Measurements from ENCODE around the gene SEMA3D. TPM values are rescaled to one million over a fixed set of nuclear protein-coding genes. Genes with fewer than 3 reads are reported as not detected.

The SEMA3D gene
- total RNA-seq, 1 donor from 2014 or later = 43.1 TPM

DNA sequence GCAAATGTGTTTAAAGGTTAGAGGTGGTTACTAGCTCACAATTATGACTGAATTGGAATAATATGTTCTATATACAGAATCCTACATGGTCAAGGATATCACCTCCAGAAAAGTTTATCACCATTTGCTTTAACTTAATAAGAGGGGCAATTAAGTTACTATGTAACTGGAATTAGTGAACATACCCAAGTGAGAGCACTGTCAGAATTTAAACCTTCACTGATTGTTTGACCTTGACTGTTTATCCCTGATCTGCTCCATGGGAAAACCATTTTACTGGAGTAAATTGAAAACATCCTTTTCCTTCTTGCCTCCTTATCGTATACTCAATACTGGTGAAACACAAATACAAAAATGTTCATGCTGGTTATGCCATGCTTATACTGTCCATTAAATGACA lies 107.4 kb downstream of the SEMA3D start:
- no peak for DNase-seq (ENCODE audit: low spot score)

DNA sequence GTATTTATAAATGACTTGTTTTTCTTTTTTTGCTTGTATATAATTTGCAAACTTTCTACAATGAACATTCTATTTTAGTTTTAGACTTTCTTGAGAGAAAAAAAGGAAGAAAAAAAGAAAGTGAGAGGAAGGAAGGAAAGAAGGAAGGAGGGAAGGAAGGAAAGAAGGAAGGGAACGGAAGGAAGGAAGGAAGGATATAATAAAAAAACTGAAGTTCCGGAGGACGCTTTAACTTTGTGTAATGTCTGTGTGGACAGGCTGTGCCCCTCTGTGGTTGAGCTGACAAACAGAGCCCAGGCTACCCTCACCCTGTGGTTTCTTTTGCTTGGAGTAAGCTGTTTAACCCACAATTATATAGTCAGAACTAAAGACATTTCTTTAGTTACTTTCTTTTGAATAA lies 108.7 kb downstream of the SEMA3D start:
- DNase-seq (ENCODE audit: low spot score) = no peak

DNA sequence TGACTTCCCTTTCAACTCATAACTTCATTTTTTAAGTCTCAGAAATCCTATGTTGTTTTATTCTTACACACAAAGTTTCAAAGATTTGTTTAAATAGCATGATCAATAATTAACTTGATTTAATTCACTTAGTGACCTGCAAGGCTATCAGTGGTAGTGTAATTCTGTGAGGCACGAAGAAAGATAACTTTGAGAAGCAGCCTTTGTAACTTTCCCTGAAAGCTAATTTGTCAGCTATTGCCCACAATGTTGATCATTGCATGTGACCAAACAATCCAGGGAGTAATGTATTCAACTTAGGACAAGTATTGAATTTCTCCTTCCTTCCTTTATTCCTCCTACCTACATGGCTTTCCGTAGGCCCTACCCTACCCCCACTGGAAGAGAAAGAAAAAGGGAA lies 111.0 kb downstream of the SEMA3D start:
- no peak for DNase-seq (ENCODE audit: low spot score)

DNA sequence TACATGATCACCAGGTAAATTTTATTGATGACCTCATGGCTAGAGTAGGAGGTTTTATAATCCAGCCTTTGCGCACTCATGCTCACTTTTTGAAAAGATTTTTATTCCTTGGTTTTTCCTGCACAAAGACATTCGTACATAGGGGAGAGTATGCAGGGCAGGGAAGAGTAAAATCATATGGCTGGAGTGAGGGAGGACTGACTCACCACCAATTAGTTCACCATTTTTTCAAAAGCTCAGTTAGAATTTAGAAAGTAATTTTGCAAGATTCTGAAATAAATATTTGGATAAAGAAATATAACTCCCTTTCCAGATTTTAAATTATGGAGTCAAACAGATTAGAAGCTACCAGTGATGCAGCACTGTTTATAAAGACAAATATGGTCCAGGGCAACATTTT lies 111.9 kb downstream of the SEMA3D start:
- no peak for DNase-seq (ENCODE audit: low spot score)

DNA sequence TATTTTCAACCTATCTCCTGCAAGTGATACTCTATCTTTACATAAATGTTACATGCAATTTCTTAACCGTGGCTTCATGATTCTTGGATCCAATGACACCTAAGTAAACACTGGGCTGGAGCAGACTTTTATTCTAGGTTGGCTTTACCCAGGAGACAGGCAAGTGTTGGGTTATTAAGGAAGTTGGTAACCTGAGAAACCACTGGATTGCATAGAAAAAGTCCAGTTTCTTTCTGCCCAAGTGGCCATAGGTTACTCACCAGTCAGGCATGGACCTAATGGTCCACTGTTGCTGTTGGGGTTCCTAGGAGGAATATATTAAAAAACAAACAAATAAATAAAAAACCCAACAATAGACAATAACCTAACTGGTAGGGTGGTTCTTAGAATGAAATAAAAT lies 112.8 kb downstream of the SEMA3D start:
- DNase-seq (ENCODE audit: low spot score) = no peak

DNA sequence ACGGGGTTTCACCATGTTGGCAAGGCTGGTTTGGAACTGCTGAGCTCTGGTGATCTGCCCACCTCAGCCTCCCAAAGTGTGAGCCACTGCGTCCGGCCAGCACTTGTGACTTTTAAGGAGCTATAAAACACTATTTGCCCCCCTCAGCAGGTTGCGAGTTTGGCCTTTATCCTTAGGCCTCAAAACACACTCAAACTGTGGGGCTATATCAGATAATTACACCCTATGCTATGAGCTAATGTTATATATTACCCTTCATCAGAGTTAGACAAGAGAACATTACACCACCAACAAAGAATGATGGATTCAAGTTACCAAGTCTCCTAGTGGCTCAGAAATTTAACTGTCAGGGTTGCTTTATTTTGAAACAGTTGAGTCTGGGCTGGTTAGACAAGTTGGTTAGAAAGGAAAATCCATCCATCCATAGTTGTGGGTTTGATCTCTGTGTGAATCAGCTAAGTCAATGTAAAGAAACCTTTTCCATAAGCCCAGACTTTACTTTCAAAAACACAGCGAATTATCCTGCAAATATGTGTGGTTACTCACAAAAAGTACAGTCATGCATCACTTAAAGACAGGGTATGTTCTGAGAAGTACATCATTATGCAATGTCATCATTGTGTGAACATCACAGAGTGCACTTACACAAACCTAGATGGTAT lies 115.8 kb downstream of the SEMA3D start:
- no peak for DNase-seq (ENCODE audit: low spot score)

DNA sequence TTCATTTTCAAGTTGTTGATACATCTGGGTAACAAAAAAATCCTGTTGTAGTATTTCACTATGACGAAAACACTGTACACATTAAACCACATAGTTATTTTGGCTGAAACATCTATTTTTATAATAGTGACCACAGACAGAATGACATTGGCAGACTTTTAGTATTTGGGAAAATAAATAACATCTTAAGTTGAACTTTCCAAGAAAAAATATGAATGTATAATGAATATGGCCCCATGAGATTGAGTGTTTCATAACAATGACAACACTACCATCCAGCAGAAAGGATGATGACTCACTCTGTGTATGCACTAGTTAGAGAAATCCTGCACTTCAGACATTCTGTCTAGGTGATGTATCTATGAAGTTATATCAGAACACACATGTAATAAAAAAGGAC lies 118.1 kb downstream of the SEMA3D start:
- no peak for DNase-seq (ENCODE audit: low spot score)

DNA sequence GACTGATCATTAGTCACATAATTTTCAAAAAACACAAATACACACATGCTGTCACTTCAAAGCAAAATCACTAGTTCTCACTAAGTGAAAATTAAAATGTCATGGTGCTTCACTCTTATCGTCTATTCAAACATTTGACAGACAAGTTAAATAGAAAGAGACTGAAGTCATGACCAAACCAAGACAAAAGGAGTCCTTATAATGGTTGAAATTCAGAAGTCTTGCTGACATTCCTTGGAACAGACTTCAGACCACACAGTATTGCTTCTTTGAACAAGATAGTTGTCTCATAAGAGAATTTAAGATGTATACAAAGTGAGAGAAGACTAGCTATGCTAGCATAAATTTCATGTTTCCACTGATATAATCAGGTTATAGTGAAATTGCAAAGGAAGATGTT lies 119.5 kb downstream of the SEMA3D start:
- DNase-seq (ENCODE audit: low spot score) = no peak

DNA sequence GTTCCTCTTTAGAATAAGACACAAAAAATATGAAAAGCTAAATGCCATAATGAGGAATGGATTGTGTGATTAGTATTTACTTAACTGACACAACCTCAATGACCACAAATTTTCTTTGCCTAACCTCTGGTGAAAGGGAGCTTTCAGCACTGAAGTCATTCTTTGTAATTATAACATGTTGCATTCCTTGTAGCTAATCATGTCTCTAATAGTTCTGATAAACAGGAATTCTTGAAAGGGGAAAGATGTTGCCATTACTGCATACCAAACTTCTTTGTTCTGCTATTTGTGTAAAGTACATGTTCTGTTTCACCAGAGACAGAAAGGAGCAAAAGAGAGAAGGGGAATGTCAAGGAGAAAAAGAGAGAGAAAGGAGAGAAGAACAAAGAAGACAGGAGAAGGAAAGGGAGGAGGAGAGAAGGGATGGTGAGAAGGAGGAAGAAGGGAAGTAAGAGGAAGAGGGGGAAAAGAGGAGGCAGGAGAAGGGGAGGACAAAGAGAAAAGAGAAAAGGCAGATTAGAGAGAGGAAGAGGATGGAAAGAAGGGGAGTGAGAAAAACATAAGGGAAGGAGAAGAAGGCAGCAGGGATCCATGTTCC lies 120.9 kb downstream of the SEMA3D start:
- DNase-seq (ENCODE audit: low spot score) = no peak

DNA sequence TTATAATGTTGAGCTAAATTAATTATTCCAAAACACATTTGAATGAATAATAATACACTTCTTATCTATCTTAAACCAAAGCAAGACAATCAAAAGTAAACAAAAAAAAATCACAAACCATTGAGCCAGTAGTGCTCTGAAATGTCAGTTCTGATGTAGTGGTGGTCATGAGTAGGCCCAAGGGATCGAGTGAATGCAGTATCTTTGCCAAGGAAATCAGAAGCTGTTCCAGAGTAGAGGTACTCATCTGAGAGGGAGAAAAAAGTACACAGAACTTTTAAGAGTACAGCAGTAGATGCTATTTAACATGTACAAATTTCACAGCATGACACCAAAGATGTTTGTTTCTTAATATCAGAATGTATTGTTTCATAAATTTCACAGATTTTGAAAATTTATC lies 121.5 kb downstream of the SEMA3D start:
- peak; percentile 19 for DNase-seq (ENCODE audit: low spot score)

DNA sequence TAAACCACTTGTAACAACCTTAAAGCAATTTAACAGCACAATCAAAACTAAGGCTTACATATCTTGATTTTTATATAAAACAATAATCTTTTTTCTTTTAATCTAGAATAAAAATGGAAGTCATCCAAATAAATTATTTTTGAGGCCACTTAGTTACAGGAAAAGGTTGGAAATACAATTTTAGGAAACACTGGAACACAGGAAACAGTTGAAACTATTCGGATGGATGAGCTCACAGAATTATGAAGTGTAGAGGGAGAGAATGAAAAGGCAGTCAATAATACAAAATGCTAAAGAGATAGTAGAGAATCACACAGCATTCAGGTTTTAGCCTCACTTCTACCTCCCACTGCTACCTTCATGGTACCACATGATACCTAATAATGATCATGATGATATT lies 124.2 kb downstream of the SEMA3D start:
- DNase-seq (ENCODE audit: low spot score) = no peak

DNA sequence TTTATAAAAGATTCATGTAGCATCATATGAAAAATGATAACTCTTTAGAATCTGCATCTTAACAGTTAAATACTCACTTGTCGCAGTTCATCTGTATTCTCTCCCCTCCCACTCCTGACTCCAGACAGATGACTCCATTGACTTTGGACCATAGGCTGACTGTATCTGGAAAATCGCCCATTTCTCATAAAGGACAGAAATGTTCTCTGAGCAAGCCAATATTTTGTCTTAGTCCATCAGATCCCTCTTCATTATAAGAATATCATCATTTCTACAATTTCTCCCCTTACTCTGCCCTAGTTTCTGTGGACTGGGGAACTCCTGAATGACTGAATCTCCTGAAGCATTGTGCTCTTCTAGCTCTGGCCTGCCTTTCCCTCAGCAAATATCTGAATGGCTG lies 125.4 kb downstream of the SEMA3D start:
- DNase-seq (ENCODE audit: low spot score) = no peak

DNA sequence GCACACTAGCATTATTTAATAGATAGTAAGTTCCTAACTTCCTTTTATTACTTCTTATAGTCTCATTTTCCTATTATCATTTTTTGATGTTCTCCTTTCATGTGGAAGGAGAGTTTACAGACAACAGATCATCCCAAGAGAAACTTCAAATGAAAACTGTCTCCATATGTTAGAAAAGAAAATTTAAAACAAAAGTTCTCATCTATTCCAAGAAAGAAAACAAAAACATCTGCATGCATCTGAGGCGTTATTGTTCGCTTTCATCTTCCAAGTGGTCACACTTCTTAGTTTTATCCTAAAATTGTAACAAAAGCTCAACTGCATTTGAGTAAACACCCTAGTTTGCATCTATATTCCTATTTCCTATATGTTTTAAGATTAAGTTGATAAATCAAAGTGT lies 126.2 kb downstream of the SEMA3D start:
- no peak for DNase-seq (ENCODE audit: low spot score)

DNA sequence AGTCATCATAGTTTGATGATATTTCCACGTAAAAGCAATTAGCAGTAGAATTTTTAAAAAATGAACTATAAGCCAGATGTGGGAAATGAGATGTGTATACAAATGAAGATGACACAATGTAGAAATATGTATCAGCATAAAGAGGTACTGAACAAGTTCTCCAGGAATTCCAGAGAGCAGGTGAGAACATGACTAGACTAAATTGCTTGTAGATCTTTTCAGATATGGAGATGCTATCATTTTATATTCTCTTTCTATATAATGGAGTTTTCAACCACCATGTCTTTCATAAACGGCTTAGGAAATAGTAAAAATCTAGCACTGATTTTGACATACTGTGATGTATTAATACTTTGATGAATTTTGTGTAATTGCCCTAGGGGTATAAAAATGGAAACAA lies 130.9 kb downstream of the SEMA3D start:
- peak; percentile 40 for DNase-seq (ENCODE audit: low spot score)

DNA sequence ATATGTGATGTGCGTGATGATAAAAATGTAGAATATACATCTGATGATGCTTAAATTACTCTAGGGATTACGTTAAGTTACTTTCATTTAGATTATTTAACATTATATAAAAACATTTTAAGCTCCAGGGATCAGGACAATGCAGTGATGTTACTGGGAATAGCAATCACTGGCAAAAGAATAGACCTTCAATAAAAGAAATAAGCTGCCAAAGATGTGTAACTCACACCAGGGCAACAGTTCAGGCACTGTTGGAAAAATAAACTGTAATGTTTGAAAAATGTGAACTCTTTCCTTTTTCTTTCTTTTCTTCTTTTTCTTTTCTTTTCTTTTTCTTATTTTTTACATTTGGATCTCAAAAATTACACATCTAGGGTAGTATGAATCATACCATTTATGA lies 131.7 kb downstream of the SEMA3D start:
- no peak for DNase-seq (ENCODE audit: low spot score)

DNA sequence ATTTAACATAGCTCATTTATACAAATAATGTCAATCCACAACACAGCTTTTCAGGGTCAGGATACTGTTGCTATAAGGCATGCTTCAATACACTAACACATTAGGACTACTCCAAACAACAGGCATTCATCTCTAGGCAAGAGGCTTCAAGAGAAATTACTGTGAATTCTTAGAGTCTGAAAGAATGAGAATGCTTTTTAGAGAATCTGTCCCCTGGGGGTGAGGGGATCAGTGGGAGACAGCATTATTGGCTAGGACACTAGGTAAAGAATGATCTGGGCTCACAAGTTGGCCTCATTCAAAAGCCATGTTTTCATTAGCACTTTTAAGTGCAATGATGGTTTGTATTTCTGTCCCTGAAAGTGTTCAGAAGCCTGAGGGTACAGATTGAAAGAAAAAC lies 132.6 kb downstream of the SEMA3D start:
- DNase-seq (ENCODE audit: low spot score) = no peak

DNA sequence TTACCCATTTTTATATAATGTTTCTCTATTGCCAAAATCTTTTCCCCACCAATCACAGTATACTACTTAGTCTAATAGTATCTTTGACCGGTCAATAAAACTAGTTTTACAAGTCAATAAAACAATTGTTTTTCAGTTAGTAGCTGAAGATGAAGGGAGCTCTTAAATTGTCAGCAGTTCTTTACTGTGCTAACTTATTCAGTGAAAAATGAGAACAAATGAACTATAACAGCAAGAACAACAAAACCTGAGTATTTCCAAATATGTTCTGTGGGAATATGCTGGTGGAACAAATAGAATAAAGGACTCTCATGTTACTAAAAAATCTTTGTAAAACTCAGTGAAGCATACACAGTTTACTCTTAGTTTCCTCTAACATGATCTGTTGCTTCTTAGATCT lies 134.0 kb downstream of the SEMA3D start:
- DNase-seq (ENCODE audit: low spot score) = no peak

DNA sequence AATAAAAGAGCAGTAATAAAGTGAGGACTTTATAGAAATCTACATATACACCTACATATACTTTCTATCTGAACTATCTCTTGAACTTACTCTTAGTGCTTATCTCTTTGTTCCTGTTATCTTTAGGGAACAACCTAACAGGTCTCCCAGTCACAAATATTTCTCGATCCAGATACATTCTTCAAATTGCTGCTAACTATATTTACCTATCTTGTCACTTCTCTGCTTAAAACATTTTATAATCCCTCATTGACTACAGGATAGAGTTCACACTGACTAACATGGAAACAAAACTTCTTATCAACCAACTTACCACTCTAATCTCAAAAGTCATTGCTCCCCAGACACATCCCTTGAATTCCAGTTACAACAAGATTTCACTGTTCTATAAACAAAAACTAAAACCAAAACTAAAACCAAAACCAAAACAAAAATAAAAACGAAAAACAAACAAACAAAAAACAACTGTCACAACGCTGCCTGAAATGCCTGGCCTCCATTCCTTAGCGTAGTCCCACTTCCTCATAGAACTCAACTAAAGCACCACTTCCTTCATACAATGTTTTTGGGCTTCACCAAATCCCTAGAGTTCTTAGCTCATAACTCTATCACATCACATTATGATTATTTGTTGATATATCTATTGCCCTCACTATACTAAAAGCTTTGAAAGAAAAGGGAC lies 134.7 kb downstream of the SEMA3D start:
- no peak for DNase-seq (ENCODE audit: low spot score)

DNA sequence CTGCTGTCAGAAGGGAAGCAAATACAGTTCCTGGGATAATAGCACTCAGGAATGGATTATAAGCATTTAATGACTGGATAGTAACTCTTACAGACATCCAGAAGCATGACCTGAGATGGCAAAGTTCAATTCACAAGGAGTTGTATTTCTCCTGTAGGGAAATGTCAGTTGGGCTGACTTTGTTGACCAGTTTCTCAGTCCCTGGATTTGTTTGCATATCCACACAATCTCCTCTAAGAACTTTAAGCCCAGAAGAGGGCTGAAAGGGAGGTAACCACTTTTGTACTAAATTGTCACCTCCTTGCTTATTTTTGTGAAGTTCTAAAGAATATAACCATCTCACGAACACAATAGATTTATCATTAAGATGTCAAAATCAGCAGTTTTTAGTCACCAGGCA lies 140.3 kb downstream of the SEMA3D start:
- no peak for DNase-seq (ENCODE audit: low spot score)

DNA sequence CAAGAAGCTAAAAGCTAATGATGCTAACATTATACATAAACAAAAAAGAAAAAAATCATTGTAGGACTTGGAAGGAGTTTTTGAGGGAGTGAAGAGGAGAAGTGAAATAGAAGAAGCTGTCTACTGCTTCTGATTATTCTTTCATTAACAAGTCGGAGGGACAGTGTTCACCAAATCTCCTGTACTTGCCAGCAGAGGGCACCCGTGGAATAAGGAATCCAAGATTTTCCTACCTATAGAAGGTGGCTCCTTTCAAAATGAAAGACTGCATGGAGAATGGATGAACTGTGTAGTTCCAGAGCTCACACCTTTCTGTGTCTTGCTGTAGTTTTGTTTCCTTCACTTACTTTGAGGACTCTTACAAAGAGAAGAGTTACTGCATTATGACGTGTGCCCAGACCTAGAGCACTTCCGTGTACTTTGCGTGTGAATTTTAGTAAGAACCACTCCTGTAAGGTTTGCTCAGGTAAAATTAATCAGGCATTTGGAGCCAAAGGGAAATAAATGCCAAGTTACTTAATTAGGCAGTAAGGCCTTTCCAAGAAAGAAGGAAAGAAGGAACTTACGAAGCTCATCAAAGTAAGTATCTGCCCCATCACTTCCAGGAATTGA lies 145.1 kb downstream of the SEMA3D start:
- peak; percentile 68 for DNase-seq (ENCODE audit: low spot score)

DNA sequence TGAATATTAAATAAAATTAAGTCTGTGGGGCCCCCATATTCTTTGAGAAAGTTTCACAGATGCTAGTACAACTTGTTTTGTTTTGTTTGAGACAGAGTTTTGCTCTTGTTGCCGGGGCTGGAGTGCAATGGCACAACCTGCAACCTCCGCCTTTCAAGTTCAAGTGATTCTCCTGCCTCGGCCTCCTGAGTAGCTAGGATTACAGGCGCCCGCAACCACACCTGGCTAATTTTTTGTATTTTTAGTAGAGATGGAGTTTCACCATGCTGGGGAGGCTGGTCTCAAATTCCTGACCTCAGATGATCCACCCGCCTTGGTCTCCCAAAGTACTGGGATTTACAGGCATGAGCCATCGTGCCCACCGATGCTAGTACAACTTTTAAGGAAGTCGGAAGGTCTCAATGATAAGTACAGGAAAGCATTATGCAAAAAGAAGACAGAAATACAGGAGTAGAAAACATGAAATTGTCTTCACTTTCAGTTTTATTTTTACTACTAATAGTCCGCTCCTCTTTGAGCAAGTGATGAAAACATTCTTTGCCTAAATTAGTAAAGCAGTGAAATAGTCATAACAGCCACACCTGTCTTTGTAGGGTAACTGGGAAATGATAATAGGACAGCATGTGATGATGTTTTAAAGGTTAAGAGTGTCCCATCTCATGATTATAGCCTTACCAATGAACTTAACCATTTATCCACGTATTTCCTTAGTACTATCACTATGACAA lies 147.5 kb downstream of the SEMA3D start:
- DNase-seq (ENCODE audit: low spot score) = no peak

DNA sequence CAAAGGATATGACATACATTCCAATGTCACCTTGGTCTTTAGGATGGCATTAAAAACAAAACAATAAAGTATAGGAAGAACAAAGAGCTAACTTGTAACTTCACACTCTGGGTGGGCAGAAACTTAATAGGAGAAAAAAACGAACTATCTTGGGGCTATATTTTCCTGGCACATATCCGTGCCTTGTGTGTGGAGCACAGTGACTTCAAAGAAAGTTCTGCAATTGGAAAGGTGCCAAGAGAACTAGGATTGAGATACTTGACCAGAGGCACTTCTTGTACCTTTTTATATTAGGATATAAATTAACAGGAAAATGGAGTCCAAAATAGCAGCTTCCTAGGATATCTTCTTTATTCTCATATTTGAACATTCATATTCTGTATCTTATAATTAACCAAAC lies 148.4 kb downstream of the SEMA3D start:
- DNase-seq (ENCODE audit: low spot score) = no peak
